ACHN (cell line): Measurements from ENCODE around the gene SF1.

Experiments
- DNase-seq: peaks from one replicate; pipeline ENCODE4 v3.0.0-alpha.2; 2015
- in situ Hi-C: cut with HindIII; loops from 2 replicates; pipeline ENCODE4 v1.10.0; 2017; ENCODE audit warnings: low sequenced_read_pairs, low pct_ligation_motif_present, low pct_unique_long_range_greater_than_20kb

Gene SF1

GRCh38 chr11:64765851-64766665 lies 12.3 kb downstream of the SF1 start:
- in situ Hi-C loops: no loop called here
- DNase-seq: no peak

- in situ Hi-C loops: no loop called here
- no peak for DNase-seq
Measured at GRCh38 chr11:64765291-64765850, 13.0 kb downstream of the SF1 start.

- in situ Hi-C loops: no loop called here
Measured at GRCh38 chr11:64764753-64765152, 13.6 kb downstream of the SF1 start.

GRCh38 chr11:64764040-64764611 lies 14.2 kb downstream of the SF1 start:
- in situ Hi-C loops: no loop called here
- DNase-seq: no peak

More at GRCh38 chr11:64764753-64765152, 13.6 kb downstream of the SF1 start:
- DNase-seq: no peak

- in situ Hi-C loops: no loop called here
- DNase-seq: no peak
Measured at GRCh38 chr11:64763526-64764039, 14.8 kb downstream of the SF1 start.

GRCh38 chr11:64762674-64763525 lies 15.4 kb downstream of the SF1 start:
- in situ Hi-C loops: no loop called here
- DNase-seq: peak; percentile 35

- DNase-seq: no peak
- in situ Hi-C loops: no loop called here
Measured at GRCh38 chr11:64762277-64762673, 16.1 kb downstream of the SF1 start.

- no peak for DNase-seq
- in situ Hi-C loops: no loop called here
Measured at GRCh38 chr11:64760759-64761420, 17.5 kb downstream of the SF1 start.

GRCh38 chr11:64759722-64760719 lies 18.3 kb downstream of the SF1 start, which contains the start of gene PYGM:
PYGM (minus strand) TSS chr11:64759974; CDS start chr11:64759898, 76 bp downstream.
- no peak for DNase-seq
- in situ Hi-C loops: no loop called here

- in situ Hi-C loops: no loop called here
- DNase-seq: no peak
Measured at GRCh38 chr11:64759131-64759721, 19.1 kb downstream of the SF1 start.

- DNase-seq: no peak
- in situ Hi-C loops: no loop called here
Measured at GRCh38 chr11:64758330-64759079, 19.8 kb downstream of the SF1 start.

GRCh38 chr11:64757549-64758329 lies 20.6 kb downstream of the SF1 start:
- no peak for DNase-seq
- in situ Hi-C loops: no loop called here

- DNase-seq: no peak
- in situ Hi-C loops: no loop called here
Measured at GRCh38 chr11:64755681-64756361, 22.5 kb downstream of the SF1 start.

GRCh38 chr11:64754919-64755662 lies 23.3 kb downstream of the SF1 start:
- DNase-seq: no peak
- in situ Hi-C loops: no loop called here
